Gastrocnemius medialis (tissue), 4 donors: ENCODE data around the gene UBASH3B. TPM values are rescaled to one million over a fixed set of nuclear protein-coding genes. Genes with fewer than 3 reads are reported as not detected.

Source experiments
- ATAC-seq, 2 donors: fragments of 150-250 bp; one replicate each; pipeline ENCODE4 v1.9.1; 2016
- DNase-seq, 2 donors: peaks; one replicate each; pipeline ENCODE4 v3.0.0-alpha.2; 2019
- H3K27ac ChIP-seq, 4 donors: fragments of 200-600 bp; sonication (generic); 1 replicate in 1 of 4; 2 replicates in 3 of 4; pipeline ENCODE4 v1.5.1; 2016 to 2018; ENCODE audit warnings: mild to moderate bottlenecking in 2 of 4, moderate library complexity in 1 of 4
- H3K27me3 ChIP-seq, 3 donors: fragments of 200-600 bp; sonication (generic) in 2 of 3; 1 replicate in 1 of 3; 2 replicates in 2 of 3; pipeline versions ENCODE4 v1.5.1 to v1.6.0; 2016 to 2019; ENCODE audit warnings: mild to moderate bottlenecking in 1 of 3, moderate library complexity in 1 of 3
- H3K36me3 ChIP-seq, 2 donors: fragments of 200-600 bp; sonication (generic) in 1 of 2; one replicate each; pipeline ENCODE4 v1.5.1; 2017 to 2018
- H3K4me1 ChIP-seq, 2 donors: fragments of 200-600 bp; sonication (generic) in 1 of 2; one replicate each; pipeline ENCODE4 v1.5.1; 2016 to 2017; ENCODE audit warnings: mild to moderate bottlenecking in 2 of 2
- H3K4me3 ChIP-seq, 4 donors: fragments of 200-600 bp; sonication (generic) in 3 of 4; 1 replicate in 1 of 4; 2 replicates in 3 of 4; pipeline ENCODE4 v1.5.1; 2016 to 2019; ENCODE audit warnings: mild to moderate bottlenecking in 2 of 4
- H3K9me3 ChIP-seq, 3 donors: fragments of 200-600 bp; sonication (generic) in 2 of 3; 1 replicate in 1 of 3; 2 replicates in 2 of 3; pipeline ENCODE4 v1.5.1; 2016 to 2019
- POLR2A ChIP-seq, 2 donors: fragments of 450-650 bp; IDR thresholded peaks; one replicate each; pipeline ENCODE4 v1.6.1; 2017; ENCODE audit warnings: antibody characterized with exemption in 2 of 2, mild to moderate bottlenecking in 2 of 2, moderate library complexity in 2 of 2
- in situ Hi-C, 4 donors: fragments of 200-750 bp; cut with MboI; loops; one replicate each; pipeline versions ENCODE4 v1.15.0 to v1.8.0; 2017; ENCODE audit warnings: low sequenced_read_pairs in 4 of 4
- intact Hi-C: fragments of 100-400 bp; cut with DNase I; formaldehyde crosslinking; loops from one replicate; pipeline ENCODE4 v1.15.1; 2023; ENCODE audit warnings: low total_unique reads
- total RNA-seq, 4 donors: library from RNA; depleted of rRNA; stranded (reverse); fragments of >200 nt; gene quantifications; one replicate each; pipeline versions ENCODE4 v1.1.0 to v1.2.3, GENCODE V29; 2016
- TF ChIP-seq, protein P1 (sequence below), 5 experiments: fragments of 450-650 bp in 3 of 5; fragments of 200-600 bp in 2 of 5; sonication (generic) in 2 of 5; IDR thresholded peaks in 4 of 5; conservative IDR thresholded peaks in 1 of 5; 1 replicate in 4 of 5; 2 replicates in 1 of 5; pipeline ENCODE4 v1.5.1; 2016 to 2019; ENCODE audit warnings: antibody characterized with exemption in 5 of 5, mild to moderate bottlenecking in 3 of 5, moderate library complexity in 3 of 5

Gene UBASH3B
- total RNA-seq, 4 donors from 2014 or later: 0.32 to 2.9 (median 0.87) TPM

DNA sequence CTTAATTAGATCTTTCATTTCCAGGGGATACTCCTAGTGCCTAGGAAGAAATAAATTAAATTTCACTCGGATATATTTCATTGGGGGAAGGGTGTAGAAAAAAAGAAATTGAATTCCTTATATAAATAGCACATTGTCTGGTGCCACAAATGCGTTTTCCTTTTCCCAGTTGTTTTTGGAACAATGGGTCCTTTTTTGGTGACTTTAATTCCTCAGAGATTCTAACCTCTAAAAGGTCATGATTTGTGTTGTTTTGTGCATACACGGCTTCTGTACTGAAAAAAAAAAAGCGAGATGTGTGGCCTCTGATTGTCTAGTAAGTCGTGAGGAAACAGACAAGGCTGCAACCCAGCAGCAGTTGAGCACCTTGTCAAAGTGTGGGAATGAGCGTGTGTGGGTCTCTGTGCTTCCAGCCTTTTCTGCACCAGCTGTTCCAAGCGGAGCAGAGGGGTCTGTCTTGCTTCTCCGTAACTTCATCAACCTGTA, 118.3 kb downstream of the UBASH3B start:
- intact Hi-C loops (no loop called here), in situ Hi-C loops (loop anchor here in 2 of 4 donors (10.0 to 25.0 kb wide), 2 partner anchors 137 to 139 kb away; no protein-coding TSS in a partner anchor)
- H3K4me3 ChIP-seq: no peak overlapping the region
- no peaks in the 10 kb centered on the region for H3K9me3 ChIP-seq
- no peaks in the 10 kb centered on the region for H3K4me1 ChIP-seq
- DNase-seq: no peak
- peaks cover 0 to 4% (median 0%) of the 10 kb centered on the region in 3 donors for H3K27me3 ChIP-seq
- no peak overlapping the region for H3K27ac ChIP-seq
- TF ChIP-seq, protein P1, sequence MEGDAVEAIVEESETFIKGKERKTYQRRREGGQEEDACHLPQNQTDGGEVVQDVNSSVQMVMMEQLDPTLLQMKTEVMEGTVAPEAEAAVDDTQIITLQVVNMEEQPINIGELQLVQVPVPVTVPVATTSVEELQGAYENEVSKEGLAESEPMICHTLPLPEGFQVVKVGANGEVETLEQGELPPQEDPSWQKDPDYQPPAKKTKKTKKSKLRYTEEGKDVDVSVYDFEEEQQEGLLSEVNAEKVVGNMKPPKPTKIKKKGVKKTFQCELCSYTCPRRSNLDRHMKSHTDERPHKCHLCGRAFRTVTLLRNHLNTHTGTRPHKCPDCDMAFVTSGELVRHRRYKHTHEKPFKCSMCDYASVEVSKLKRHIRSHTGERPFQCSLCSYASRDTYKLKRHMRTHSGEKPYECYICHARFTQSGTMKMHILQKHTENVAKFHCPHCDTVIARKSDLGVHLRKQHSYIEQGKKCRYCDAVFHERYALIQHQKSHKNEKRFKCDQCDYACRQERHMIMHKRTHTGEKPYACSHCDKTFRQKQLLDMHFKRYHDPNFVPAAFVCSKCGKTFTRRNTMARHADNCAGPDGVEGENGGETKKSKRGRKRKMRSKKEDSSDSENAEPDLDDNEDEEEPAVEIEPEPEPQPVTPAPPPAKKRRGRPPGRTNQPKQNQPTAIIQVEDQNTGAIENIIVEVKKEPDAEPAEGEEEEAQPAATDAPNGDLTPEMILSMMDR (IDR thresholded peaks at IDR 0.05 in 4 of 5, conservative IDR thresholded peaks at IDR 0.05 in 1 of 5): no peak
- no peak for TF ChIP-seq POLR2A (IDR thresholded peaks at IDR 0.05)
- ATAC-seq: no peak
- no peaks in the 10 kb centered on the region for H3K36me3 ChIP-seq

DNA sequence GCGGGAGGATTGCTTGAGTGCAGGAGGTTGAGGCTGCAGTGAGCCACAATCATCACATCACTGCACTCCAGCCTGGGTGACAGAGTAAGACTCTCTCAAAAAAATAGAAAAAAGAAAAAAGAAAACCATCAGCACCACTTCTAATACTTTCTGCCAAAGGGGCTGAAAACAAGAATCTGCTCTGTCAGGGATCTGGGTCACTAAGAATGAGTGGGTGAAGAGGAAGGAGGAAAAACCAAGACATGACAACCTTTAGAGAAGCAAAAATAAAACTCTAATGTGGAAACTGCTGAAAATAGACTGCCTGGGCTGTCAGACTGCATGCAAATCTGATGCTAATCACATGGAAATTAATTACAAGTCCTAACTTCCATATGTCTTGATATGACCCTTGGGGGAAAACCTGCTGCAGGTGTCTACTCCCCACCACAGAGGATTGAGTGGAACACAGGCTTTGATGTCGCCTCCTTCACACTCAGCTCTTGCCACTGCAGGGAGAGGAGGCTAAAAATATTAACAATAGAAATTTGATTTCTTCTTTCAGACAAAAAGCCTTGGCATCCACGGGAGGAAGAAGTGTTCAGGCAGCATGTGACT, 120.3 kb downstream of the UBASH3B start:
- H3K9me3 ChIP-seq: no peaks in the 10 kb centered on the region
- no peak overlapping the region for H3K4me3 ChIP-seq
- ATAC-seq (no peak), DNase-seq (no peak)
- no peaks in the 10 kb centered on the region for H3K4me1 ChIP-seq
- in situ Hi-C loops (loop anchor here in 2 of 4 donors (5.0 to 10.0 kb wide), 2 partner anchors 141 to 143 kb away; no protein-coding TSS in a partner anchor), intact Hi-C loops (no loop called here)
- H3K36me3 ChIP-seq: no peaks in the 10 kb centered on the region
- no peak overlapping the region for H3K27ac ChIP-seq
- no peak for TF ChIP-seq POLR2A (IDR thresholded peaks at IDR 0.05)
- TF ChIP-seq, protein P1 (IDR thresholded peaks at IDR 0.05 in 4 of 5, conservative IDR thresholded peaks at IDR 0.05 in 1 of 5): no peak
- peaks cover 0 to 4% (median 0%) of the 10 kb centered on the region in 3 donors for H3K27me3 ChIP-seq

DNA sequence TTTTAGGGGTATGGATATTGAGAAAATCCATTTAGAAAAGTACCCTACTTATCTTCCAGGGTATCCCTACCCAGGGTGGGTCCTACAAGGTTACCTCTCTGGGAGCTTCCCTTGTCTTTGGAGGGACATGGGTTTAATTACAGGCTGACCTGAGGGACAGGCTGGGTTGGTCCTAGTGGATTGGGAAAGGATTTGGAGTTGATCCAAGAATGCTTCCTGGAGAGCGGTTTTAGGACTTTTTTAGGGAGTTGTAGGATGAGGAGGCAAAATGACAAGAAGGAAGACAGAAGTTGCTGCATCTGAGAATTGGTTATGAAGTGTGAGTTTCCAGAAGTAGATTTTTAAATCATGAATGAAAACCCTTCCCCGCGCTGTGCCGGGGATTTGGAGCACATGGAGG, 121.0 kb downstream of the UBASH3B start:
- DNase-seq (no peak), ATAC-seq (no peak)
- Histone ChIP-seq H3K27me3 (peaks cover 0 to 4% (median 0%) of the 10 kb centered on the region in 3 donors), H3K27ac (no peak overlapping the region), H3K4me1 (no peaks in the 10 kb centered on the region), H3K9me3 (no peaks in the 10 kb centered on the region), H3K36me3 (no peaks in the 10 kb centered on the region), H3K4me3 (no peak overlapping the region)
- in situ Hi-C loops (loop anchor here in 2 of 4 donors (5.0 to 10.0 kb wide), 2 partner anchors 142 to 144 kb away; no protein-coding TSS in a partner anchor), intact Hi-C loops (no loop called here)
- TF ChIP-seq POLR2A (IDR thresholded peaks at IDR 0.05): no peak
- TF ChIP-seq, protein P1 (IDR thresholded peaks at IDR 0.05 in 4 of 5, conservative IDR thresholded peaks at IDR 0.05 in 1 of 5): no peak

DNA sequence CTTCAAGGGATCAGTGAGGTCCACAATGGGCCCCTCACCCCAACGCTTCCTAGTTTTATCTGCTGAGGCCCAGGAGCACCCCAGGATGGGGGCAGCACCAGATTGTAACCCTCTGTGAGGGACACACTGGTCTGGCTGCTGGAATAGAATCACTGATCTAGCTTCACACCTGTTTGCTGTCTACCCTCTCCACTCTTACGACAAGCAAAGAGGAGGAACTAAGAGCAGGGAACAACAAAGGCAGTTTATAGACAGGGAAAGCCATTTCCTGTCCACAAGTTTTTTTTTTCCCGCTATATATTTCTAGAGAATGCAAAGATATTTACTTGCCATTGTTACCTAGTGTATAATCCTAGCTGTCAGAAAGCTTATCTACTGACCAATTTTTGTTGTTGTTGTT, 121.8 kb downstream of the UBASH3B start:
- no peaks in the 10 kb centered on the region for H3K4me1 ChIP-seq
- intact Hi-C loops: no loop called here
- peaks cover 0 to 4% (median 0%) of the 10 kb centered on the region in 3 donors for H3K27me3 ChIP-seq
- H3K36me3 ChIP-seq: no peaks in the 10 kb centered on the region
- ATAC-seq (no peak), DNase-seq (no peak)
- in situ Hi-C loops: loop anchor here in 2 of 4 donors (5.0 to 10.0 kb wide), 2 partner anchors 143 to 145 kb away; no protein-coding TSS in a partner anchor
- no peak overlapping the region for H3K27ac ChIP-seq
- no peaks in the 10 kb centered on the region for H3K9me3 ChIP-seq
- no peak for TF ChIP-seq POLR2A (IDR thresholded peaks at IDR 0.05)
- TF ChIP-seq, protein P1 (IDR thresholded peaks at IDR 0.05 in 4 of 5, conservative IDR thresholded peaks at IDR 0.05 in 1 of 5): no peak
- no peak overlapping the region for H3K4me3 ChIP-seq
